ENCODE measurements around the gene ANKS1B. TPM values are rescaled to one million over a fixed set of nuclear protein-coding genes. Genes with fewer than 3 reads are reported as not detected.

The ANKS1B gene
- total RNA-seq, 6 experiments from 2014 or later = 0.31 to 0.66 (median 0.37) TPM

DNA sequence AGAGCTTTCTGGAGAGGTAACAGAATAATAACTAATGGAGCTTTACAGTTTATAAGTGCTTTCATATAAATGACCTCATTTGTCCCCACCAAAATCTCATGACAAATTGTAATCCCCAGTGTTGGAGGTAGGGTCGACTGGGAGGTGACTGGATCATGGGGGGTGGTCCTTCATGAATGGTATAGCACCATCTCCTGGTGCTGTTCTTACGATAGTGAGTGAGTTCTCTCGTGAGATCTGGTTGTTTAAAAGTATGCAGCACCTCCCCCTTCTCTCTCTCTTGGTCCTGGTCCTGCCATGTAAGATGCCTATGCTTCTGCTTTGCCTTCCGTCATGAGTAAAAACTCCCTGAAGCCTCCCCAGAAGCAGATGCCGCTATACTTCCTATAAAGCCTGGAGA lies 760.5 kb downstream of the ANKS1B start:
- Mint-ChIP-seq H3K9me3 (peaks cover 25% of the 10 kb centered on the region), H3K36me3 (ENCODE audit: low read depth) (no peaks in the 10 kb centered on the region), H3K27ac (no peak overlapping the region), H3K4me1 (ENCODE audit: low read depth) (no peaks in the 10 kb centered on the region), H3K4me3 (no peak overlapping the region), H3K27me3 (ENCODE audit: insufficient read depth) (peaks cover 2% of the 10 kb centered on the region; the same call in 1 of the 2 replicates)
- TF ChIP-seq, protein P1, sequence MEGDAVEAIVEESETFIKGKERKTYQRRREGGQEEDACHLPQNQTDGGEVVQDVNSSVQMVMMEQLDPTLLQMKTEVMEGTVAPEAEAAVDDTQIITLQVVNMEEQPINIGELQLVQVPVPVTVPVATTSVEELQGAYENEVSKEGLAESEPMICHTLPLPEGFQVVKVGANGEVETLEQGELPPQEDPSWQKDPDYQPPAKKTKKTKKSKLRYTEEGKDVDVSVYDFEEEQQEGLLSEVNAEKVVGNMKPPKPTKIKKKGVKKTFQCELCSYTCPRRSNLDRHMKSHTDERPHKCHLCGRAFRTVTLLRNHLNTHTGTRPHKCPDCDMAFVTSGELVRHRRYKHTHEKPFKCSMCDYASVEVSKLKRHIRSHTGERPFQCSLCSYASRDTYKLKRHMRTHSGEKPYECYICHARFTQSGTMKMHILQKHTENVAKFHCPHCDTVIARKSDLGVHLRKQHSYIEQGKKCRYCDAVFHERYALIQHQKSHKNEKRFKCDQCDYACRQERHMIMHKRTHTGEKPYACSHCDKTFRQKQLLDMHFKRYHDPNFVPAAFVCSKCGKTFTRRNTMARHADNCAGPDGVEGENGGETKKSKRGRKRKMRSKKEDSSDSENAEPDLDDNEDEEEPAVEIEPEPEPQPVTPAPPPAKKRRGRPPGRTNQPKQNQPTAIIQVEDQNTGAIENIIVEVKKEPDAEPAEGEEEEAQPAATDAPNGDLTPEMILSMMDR (IDR thresholded peaks at IDR 0.05) = no peak
- DNase-seq = no peak

DNA sequence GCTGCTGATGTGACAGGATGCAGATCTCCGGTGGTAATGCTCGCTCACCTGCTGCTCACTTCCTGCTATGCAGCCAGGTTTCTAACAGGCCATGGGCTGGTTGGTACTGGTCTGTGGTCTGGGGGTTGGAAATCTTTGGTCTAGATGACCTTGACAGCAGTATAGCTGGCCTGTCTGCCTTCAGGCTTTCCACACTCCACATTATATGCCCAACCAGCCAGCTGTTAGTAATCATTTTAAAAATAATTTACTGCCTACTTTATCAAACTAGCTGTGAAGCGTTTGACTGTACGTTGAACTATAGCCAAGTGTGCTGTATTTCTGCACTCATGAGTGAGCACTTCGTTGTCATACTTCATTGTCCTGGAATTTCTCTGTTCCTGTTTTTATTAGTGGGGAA lies 761.2 kb downstream of the ANKS1B start:
- no peaks in the 10 kb centered on the region for H3K36me3 Mint-ChIP-seq (ENCODE audit: low read depth)
- no peak overlapping the region for H3K27ac Mint-ChIP-seq
- H3K4me3 Mint-ChIP-seq = no peak overlapping the region
- TF ChIP-seq, protein P1 (IDR thresholded peaks at IDR 0.05) = no peak
- H3K9me3 Mint-ChIP-seq = peaks cover 25% of the 10 kb centered on the region
- DNase-seq = no peak
- no peaks in the 10 kb centered on the region for H3K4me1 Mint-ChIP-seq (ENCODE audit: low read depth)
- peaks cover 2% of the 10 kb centered on the region; the same call in 1 of the 2 replicates for H3K27me3 Mint-ChIP-seq (ENCODE audit: insufficient read depth)

DNA sequence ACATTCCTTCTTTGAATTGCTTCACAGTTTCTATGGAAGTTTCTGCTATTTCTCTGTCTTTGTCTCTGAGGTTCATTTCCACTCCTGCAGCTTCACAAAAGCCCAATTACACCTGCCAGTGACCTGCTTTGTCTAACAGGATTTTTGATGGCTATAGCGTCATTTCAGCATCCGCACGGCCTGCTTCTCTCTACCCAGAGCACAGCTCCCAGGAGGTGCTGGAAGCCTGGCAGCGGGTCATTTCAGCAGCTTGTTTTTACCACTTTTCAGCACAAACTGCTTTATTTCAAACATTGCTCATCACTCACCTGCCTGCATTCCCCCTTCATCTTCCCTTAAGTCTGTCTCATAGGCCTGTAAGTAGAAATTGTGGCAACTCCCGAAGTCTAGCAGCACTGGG lies 771.7 kb downstream of the ANKS1B start:
- DNase-seq = no peak
- Mint-ChIP-seq H3K36me3 (ENCODE audit: low read depth) (no peaks in the 10 kb centered on the region; the same call in 1 of the 2 replicates), H3K27ac (no peak overlapping the region), H3K27me3 (ENCODE audit: insufficient read depth) (peaks cover 1% of the 10 kb centered on the region; the same call in 1 of the 2 replicates), H3K4me3 (no peak overlapping the region), H3K9me3 (peaks cover 71% of the 10 kb centered on the region), H3K4me1 (ENCODE audit: low read depth) (no peaks in the 10 kb centered on the region)
- TF ChIP-seq, protein P1 (IDR thresholded peaks at IDR 0.05) = no peak

DNA sequence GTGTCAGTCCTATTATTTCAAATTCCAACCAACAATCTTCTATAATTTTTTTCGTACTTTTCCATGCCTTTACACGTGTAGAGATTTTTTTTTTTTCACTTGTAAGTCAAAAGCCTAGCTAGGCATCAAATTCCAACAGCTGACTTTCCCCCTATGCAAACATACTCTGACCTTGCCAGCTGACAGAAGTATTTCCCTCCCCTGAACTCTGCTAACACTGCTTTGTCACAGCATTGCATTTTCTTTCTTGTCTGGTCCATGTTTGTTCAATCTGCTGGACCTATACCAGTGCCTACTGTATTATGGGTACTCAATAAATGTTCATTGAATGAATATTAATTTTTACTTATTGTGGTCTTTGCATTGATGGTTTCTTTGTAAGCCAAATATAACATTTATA lies 772.5 kb downstream of the ANKS1B start:
- Mint-ChIP-seq H3K36me3 (ENCODE audit: low read depth) (no peaks in the 10 kb centered on the region; the same call in 1 of the 2 replicates), H3K27ac (no peak overlapping the region), H3K4me1 (ENCODE audit: low read depth) (no peaks in the 10 kb centered on the region), H3K9me3 (peaks cover 66% of the 10 kb centered on the region), H3K27me3 (ENCODE audit: insufficient read depth) (peaks cover 1% of the 10 kb centered on the region; the same call in 1 of the 2 replicates), H3K4me3 (no peak overlapping the region)
- no peak for DNase-seq
- TF ChIP-seq, protein P1 (IDR thresholded peaks at IDR 0.05) = no peak

DNA sequence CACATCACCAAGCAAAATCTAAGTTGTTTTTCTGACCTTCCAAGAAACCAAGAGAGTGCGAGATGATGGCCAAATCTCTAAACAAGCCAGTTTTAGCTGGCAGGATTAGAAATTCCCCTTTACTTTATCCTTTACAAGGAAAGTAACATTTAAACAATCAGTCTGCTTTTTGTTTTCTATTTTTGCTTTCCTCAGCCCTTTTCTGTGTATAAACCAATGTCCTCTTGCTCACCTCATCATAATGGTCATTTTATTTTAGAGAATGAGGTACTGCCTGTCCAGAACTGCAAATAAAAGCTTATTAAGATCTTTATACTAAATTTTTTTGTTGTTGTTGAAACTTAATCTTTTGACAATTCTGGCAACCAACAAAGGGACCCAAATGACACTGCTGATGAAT lies 779.6 kb downstream of the ANKS1B start:
- Mint-ChIP-seq H3K27ac (no peak overlapping the region), H3K36me3 (ENCODE audit: low read depth) (no peaks in the 10 kb centered on the region), H3K4me3 (no peak overlapping the region), H3K27me3 (ENCODE audit: insufficient read depth) (no peaks in the 10 kb centered on the region), H3K9me3 (peaks cover 46% of the 10 kb centered on the region), H3K4me1 (ENCODE audit: low read depth) (no peaks in the 10 kb centered on the region)
- TF ChIP-seq, protein P1 (IDR thresholded peaks at IDR 0.05) = no peak
- DNase-seq = no peak
